Natural killer cell treated with Interleukin-12 subunit alpha and Interleukin-12 subunit beta and Interleukin-15 and Interleukin-18, amount 100 ng/mL, for 72 hours (primary cell): ENCODE data around the gene POU5F1. TPM values are rescaled to one million over a fixed set of nuclear protein-coding genes. Genes with fewer than 3 reads are reported as not detected.
A peak's percentile ranks its signal among the peaks of the same experiment; 100 is the strongest.
"Not testable (repeated sequence)": the region's sequence is repeated elsewhere in the genome, so short reads cannot be mapped to it uniquely, and the experiment has no call there.

ENCODE experiments used
- ATAC-seq, 2 donors: fragments of 150-1000 bp; cut with Tn5 transposase in 1 of 2; sonication (Bioruptor Pico), chemical (Tn5 transposase) in 1 of 2; 2 replicates each; pipeline ENCODE4 v1.10.0; 2021
- DNase-seq: peaks from one replicate; pipeline ENCODE4 v3.0.0; 2022; ENCODE audit warnings: low spot score
- H3K27ac Mint-ChIP-seq, 2 donors: 1 replicate in 1 of 2; 2 replicates in 1 of 2; pipeline ENCODE4 v1.8.0; 2022; ENCODE audit warnings: mixed read lengths in 2 of 2, mild to moderate bottlenecking in 1 of 2, moderate library complexity in 1 of 2
- H3K27me3 Mint-ChIP-seq, 2 donors: 1 replicate in 1 of 2; 2 replicates in 1 of 2; pipeline ENCODE4 v1.8.0; 2022; ENCODE audit warnings: mixed read lengths in 2 of 2
- H3K36me3 Mint-ChIP-seq: one replicate; pipeline ENCODE4 v1.8.0; 2022; ENCODE audit warnings: mixed read lengths
- H3K4me1 Mint-ChIP-seq, 2 donors: 1 replicate in 1 of 2; 2 replicates in 1 of 2; pipeline ENCODE4 v1.8.0; 2022; ENCODE audit warnings: low read depth in 2 of 2, mixed read lengths in 2 of 2, mild to moderate bottlenecking in 1 of 2
- H3K4me3 Mint-ChIP-seq: one replicate; pipeline ENCODE4 v1.8.0; 2022; ENCODE audit warnings: mixed read lengths
- H3K9me3 Mint-ChIP-seq: 2 replicates; pipeline ENCODE4 v1.8.0; 2022; ENCODE audit warnings: mixed read lengths
- total RNA-seq, 2 donors: library from RNA; stranded (reverse); gene quantifications; one replicate each; pipeline ENCODE4 v1.2.3, GENCODE V29; 2022

POU5F1 gene
- total RNA-seq, 2 donors from 2014 or later = 0.21 TPM; not detected in 1

- Mint-ChIP-seq H3K4me1 (peaks cover 41 to 43% of the 10 kb centered on the region in 2 donors), H3K27me3 (no peaks in the 10 kb centered on the region), H3K27ac (peak overlapping the region; percentile 66 to 98), H3K4me3 (peak overlapping the region; percentile 88), H3K36me3 (no peaks in the 10 kb centered on the region), H3K9me3 (no peaks in the 10 kb centered on the region)
- DNase-seq = peak; percentile 96
- ATAC-seq = peak; percentile 91 to 93
Measured at GRCh38 chr6:31197559-31198305, 27.2 kb upstream of the POU5F1 start.

GRCh38 chr6:31196251-31197022 lies 26.0 kb upstream of the POU5F1 start:
- ATAC-seq, DNase-seq, H3K27me3 Mint-ChIP-seq, H3K36me3 Mint-ChIP-seq, H3K9me3 Mint-ChIP-seq: not testable (repeated sequence)
- peaks cover 31 to 38% of the 10 kb centered on the region in 2 donors for H3K4me1 Mint-ChIP-seq
- H3K27ac Mint-ChIP-seq = peak overlapping the region; percentile 66 to 98
- peak overlapping the region; percentile 88 for H3K4me3 Mint-ChIP-seq

DNA sequence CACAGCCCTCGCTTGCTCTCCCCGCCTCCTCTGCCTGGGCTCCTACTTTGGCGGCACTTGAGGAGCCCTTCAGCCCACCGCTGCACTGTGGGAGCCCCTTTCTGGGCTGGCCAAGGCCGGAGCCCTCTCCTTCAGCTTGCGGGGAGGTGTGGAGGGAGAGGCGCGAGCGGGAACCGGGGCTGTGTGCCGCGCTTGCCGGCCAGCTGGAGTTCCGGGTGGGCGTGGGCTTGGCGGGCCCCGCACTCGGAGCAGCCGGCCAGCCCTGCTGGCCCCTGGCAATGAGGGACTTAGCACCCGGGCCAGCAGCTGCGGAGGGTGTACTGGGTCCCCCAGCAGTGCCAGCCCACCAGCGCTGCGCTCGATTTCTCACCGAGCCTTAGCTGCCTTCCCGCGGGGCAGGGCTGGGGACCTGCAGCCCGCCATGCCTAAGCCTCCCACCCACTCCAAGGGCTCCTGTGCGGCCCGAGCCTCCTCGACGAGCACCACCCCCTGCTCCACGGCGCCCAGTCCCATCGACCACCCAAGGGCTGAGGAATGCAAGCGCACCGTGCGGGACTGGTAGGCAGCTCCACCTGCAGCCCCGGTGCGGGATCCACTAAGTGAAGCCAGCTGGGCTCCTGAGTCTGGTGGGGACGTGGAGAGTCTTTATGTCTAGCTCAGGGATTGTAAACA lies 25.0 kb upstream of the POU5F1 start:
- H3K9me3 Mint-ChIP-seq, H3K27me3 Mint-ChIP-seq, DNase-seq, H3K27ac Mint-ChIP-seq, H3K4me3 Mint-ChIP-seq, H3K36me3 Mint-ChIP-seq, ATAC-seq: not testable (repeated sequence)
- peaks cover 27 to 33% of the 10 kb centered on the region in 2 donors for H3K4me1 Mint-ChIP-seq

- H3K27ac Mint-ChIP-seq = peak overlapping the region in 1 of 2 donors; percentile 70
Measured at GRCh38 chr6:31194061-31194834, 23.8 kb upstream of the POU5F1 start.

GRCh38 chr6:31193206-31193605 lies 22.7 kb upstream of the POU5F1 start:
- H3K36me3 Mint-ChIP-seq = no peaks in the 10 kb centered on the region
- DNase-seq = no peak
- no peak for ATAC-seq
- H3K27me3 Mint-ChIP-seq = no peaks in the 10 kb centered on the region
- no peaks in the 10 kb centered on the region for H3K9me3 Mint-ChIP-seq
- no peak overlapping the region for H3K27ac Mint-ChIP-seq
- H3K4me3 Mint-ChIP-seq = no peak overlapping the region
- H3K4me1 Mint-ChIP-seq = peaks cover 16 to 25% of the 10 kb centered on the region in 2 donors

More at GRCh38 chr6:31194061-31194834, 23.8 kb upstream of the POU5F1 start:
- Mint-ChIP-seq H3K4me3 (no peak overlapping the region), H3K9me3 (no peaks in the 10 kb centered on the region), H3K4me1 (peaks cover 22 to 30% of the 10 kb centered on the region in 2 donors), H3K27me3 (no peaks in the 10 kb centered on the region), H3K36me3 (no peaks in the 10 kb centered on the region)
- DNase-seq (no peak), ATAC-seq (no peak)

DNA sequence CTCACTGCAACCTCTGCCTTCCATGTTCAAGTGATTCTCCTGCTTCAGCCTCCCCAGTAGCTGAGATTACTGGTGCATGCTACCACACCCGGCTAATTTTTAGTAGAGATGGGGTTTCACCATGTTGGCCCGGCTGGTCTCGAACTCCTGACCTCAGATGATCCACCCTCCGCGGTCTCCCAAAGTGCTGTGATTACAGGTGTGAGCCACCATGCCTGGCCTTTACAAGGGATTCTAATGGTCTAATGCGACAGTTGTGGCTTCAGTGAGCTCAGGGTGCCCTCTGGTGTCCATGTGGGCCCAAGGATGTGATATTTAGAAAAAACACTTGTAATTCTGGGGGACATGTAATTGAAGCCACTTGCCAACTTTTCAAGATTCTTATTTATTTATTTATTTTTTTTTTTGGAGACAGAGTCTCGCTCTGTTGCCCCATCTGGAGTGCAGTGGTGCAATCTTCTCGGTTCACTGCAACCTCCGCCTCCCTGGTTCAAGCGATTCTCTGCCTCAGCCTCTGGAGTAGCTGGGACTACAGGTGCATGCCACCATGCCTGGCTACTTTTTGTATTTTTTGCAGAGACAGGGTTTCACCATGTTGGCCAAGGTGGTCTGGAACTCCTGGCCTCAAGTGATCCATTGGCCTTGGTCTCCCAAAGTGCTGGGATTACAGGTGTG lies 22.1 kb upstream of the POU5F1 start:
- not testable (repeated sequence) for H3K4me3 Mint-ChIP-seq, H3K36me3 Mint-ChIP-seq, H3K9me3 Mint-ChIP-seq, H3K27ac Mint-ChIP-seq, ATAC-seq, H3K27me3 Mint-ChIP-seq
- H3K4me1 Mint-ChIP-seq = peaks cover 11 to 20% of the 10 kb centered on the region in 2 donors
- DNase-seq = peak; percentile 77

DNA sequence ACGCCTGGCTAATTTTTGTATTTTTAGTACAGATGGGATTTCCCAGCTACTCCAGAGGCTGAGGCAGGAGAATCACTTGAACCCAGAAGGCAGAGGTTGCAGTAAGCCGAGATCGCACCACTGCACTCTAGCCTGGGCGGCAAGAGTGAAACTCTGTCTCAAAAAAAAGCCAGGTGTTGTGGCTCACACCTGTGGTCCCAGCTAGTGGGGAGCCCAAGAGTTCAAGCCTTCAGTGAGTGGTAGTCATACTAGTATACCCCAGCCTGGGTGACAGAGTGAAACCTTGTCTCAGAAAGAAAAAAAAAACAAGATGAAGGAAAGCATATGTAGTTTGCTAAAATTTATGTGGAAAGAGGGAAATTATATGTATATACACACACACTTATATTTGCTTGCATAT lies 20.0 kb upstream of the POU5F1 start:
- Mint-ChIP-seq H3K4me3 (no peak overlapping the region), H3K27me3 (no peaks in the 10 kb centered on the region), H3K36me3 (no peaks in the 10 kb centered on the region), H3K9me3 (no peaks in the 10 kb centered on the region), H3K27ac (no peak overlapping the region), H3K4me1 (peaks cover 5 to 18% of the 10 kb centered on the region in 2 donors)
- DNase-seq = no peak
- no peak for ATAC-seq

- peaks cover 9 to 11% of the 10 kb centered on the region in 2 donors for H3K4me1 Mint-ChIP-seq
- H3K27ac Mint-ChIP-seq, H3K9me3 Mint-ChIP-seq, ATAC-seq, H3K4me3 Mint-ChIP-seq, DNase-seq, H3K27me3 Mint-ChIP-seq, H3K36me3 Mint-ChIP-seq: not testable (repeated sequence)
Measured at GRCh38 chr6:31189223-31189622, 18.7 kb upstream of the POU5F1 start.

DNA sequence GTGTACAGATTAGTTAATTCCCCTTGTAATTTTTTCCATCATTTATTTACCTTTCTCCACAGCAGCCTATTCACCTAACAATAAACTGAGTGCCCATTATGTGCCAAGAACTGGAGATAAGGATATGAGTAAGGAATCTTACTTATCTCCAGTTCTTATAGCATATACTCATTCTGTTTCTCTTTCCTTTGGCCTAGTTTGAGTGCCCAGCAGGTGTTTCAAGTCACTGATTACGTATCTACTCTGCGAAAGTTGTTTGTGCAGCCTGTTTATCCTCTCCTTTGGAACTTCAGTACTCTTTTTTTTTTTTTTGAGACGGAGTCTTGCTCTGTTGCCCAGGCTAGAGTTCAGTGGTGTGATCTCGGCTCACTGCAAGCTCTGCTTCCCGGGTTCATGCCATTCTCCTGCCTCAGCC lies 17.3 kb upstream of the POU5F1 start:
- DNase-seq = no peak
- no peak overlapping the region for H3K27ac Mint-ChIP-seq
- no peak for ATAC-seq
- H3K4me3 Mint-ChIP-seq = no peak overlapping the region
- peaks cover 9% of the 10 kb centered on the region in 2 donors for H3K4me1 Mint-ChIP-seq
- H3K9me3 Mint-ChIP-seq = no peaks in the 10 kb centered on the region
- no peaks in the 10 kb centered on the region for H3K27me3 Mint-ChIP-seq
- H3K36me3 Mint-ChIP-seq = no peaks in the 10 kb centered on the region

GRCh38 chr6:31186052-31186734 lies 15.7 kb upstream of the POU5F1 start:
- H3K9me3 Mint-ChIP-seq = no peaks in the 10 kb centered on the region
- H3K27ac Mint-ChIP-seq = peak overlapping the region; percentile 18 to 60
- ATAC-seq (no peak), DNase-seq (no peak)
- no peak overlapping the region for H3K4me3 Mint-ChIP-seq
- no peaks in the 10 kb centered on the region for H3K27me3 Mint-ChIP-seq
- no peaks in the 10 kb centered on the region for H3K36me3 Mint-ChIP-seq
- H3K4me1 Mint-ChIP-seq = peaks cover 6 to 9% of the 10 kb centered on the region in 2 donors

GRCh38 chr6:31185695-31186051 lies 15.2 kb upstream of the POU5F1 start:
- H3K36me3 Mint-ChIP-seq, H3K9me3 Mint-ChIP-seq, H3K4me3 Mint-ChIP-seq, H3K27me3 Mint-ChIP-seq, H3K4me1 Mint-ChIP-seq, DNase-seq: not testable (repeated sequence)
- ATAC-seq = peak; percentile 56 to 60
- H3K27ac Mint-ChIP-seq = peak overlapping the region in 1 of 2 donors; percentile 60

DNA sequence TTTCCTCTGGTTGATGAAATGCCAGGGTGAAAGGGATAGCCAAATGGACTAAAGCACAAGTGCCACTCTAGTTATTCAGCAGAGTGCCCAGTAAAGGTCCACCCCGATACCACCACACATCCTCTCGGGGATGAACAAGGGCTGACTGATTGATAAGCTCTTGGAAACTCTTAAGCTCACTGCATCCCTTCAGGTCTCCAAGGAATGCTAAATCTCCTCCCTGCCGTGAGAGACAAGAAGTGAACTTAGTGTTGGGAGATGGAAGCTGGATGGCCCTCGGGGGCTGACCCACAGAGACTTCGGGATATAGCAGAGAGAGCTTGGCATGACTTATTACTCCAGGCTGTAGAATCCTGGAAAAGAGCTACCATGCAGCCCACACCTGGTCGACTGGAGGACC lies 13.4 kb upstream of the POU5F1 start:
- not testable (repeated sequence) for H3K4me3 Mint-ChIP-seq

More for the DNA sequence above, 13.4 kb upstream of the POU5F1 start:
- H3K9me3 Mint-ChIP-seq, H3K27me3 Mint-ChIP-seq, ATAC-seq, H3K36me3 Mint-ChIP-seq, H3K27ac Mint-ChIP-seq, DNase-seq: not testable (repeated sequence)
- H3K4me1 Mint-ChIP-seq = peaks cover 11 to 15% of the 10 kb centered on the region in 2 donors
